ENCODE results near the gene GPRIN2.
A peak's percentile ranks its signal among the peaks of the same experiment; 100 is the strongest.

Gene GPRIN2

GRCh38 chr10:46565591-46566332, 9.3 kb upstream of the GPRIN2 start:
- DNase-seq = peak; percentile 42

- no peak for DNase-seq
These were observed 4.5 kb upstream of the GPRIN2 start for GRCh38 chr10:46560952-46561351.

GRCh38 chr10:46560381-46560780, 3.9 kb upstream of the GPRIN2 start:
- DNase-seq = no peak

- no peak for DNase-seq
These were observed 2.8 kb upstream of the GPRIN2 start for GRCh38 chr10:46559231-46559671.

GRCh38 chr10:46558392-46559185, 2.1 kb upstream of the GPRIN2 start:
- no peak for DNase-seq

- no peak for DNase-seq
These were observed 1.6 kb upstream of the GPRIN2 start for GRCh38 chr10:46558122-46558391.

- no peak for DNase-seq
These were observed 1.1 kb upstream of the GPRIN2 start for GRCh38 chr10:46557319-46558121.

- DNase-seq = no peak
These were observed 544 bp downstream of the GPRIN2 start for GRCh38 chr10:46555713-46556514.

GRCh38 chr10:46555366-46555712, 1.1 kb downstream of the GPRIN2 start:
- no peak for DNase-seq

- DNase-seq = no peak
These were observed 2.2 kb downstream of the GPRIN2 start for GRCh38 chr10:46554166-46554781.

- no peak for DNase-seq
These were observed 3.0 kb downstream of the GPRIN2 start for GRCh38 chr10:46553238-46554049.

GRCh38 chr10:46552526-46553237, 3.8 kb downstream of the GPRIN2 start:
- no peak for DNase-seq

- no peak for DNase-seq
These were observed 4.5 kb downstream of the GPRIN2 start for GRCh38 chr10:46551701-46552525.

- no peak for DNase-seq
These were observed 5.4 kb downstream of the GPRIN2 start for GRCh38 chr10:46550795-46551700.

GRCh38 chr10:46550076-46550790, 6.2 kb downstream of the GPRIN2 start:
- no peak for DNase-seq

- DNase-seq = no peak
These were observed 7.0 kb downstream of the GPRIN2 start for GRCh38 chr10:46549171-46550075.

GRCh38 chr10:46548498-46549090, 7.9 kb downstream of the GPRIN2 start:
- DNase-seq = no peak
